HepG2 (cell line): Measurements from ENCODE around the gene SENP6. TPM values are rescaled to one million over a fixed set of nuclear protein-coding genes. Genes with fewer than 3 reads are reported as not detected.

Experiments used
- CENPX ChIP-seq: sonication (generic); formaldehyde crosslinking; IDR thresholded peaks from 2 replicates; pipeline ENCODE4 v1.9.0; 2021; ENCODE audit warnings: mild to moderate bottlenecking, missing genetic modification reagents, moderate library complexity
- GMEB2 ChIP-seq: IDR thresholded peaks from 2 replicates; pipeline ENCODE4 v1.6.1; 2016; ENCODE audit warnings: missing biosample characterization, missing genetic modification reagents, low read depth
- HDAC2 ChIP-seq: sonication (generic); formaldehyde crosslinking; IDR thresholded peaks from 2 replicates; pipeline ENCODE4 v1.4.0; 2020; ENCODE audit warnings: missing genetic modification reagents
- HMGXB3 ChIP-seq: sonication (generic); formaldehyde crosslinking; IDR thresholded peaks from 2 replicates; pipeline ENCODE4 v1.4.0; 2020; ENCODE audit warnings: missing genetic modification reagents, borderline replicate concordance
- HNF1B ChIP-seq: sonication (generic); formaldehyde crosslinking; IDR thresholded peaks from 2 replicates; pipeline ENCODE4 v1.5.1; 2020; ENCODE audit warnings: mild to moderate bottlenecking, moderate library complexity, missing genetic modification reagents
- HNF4A ChIP-seq: sonication (generic); formaldehyde crosslinking; IDR thresholded peaks from 2 replicates; pipeline ENCODE4 v1.4.0; 2020; ENCODE audit warnings: missing genetic modification reagents
- KLF11 ChIP-seq: IDR thresholded peaks from 2 replicates; pipeline ENCODE4 v1.6.1; 2016; ENCODE audit warnings: missing compliant biosample characterization
- KLF16 ChIP-seq, 2 experiments: sonication (generic) in 1 of 2; formaldehyde crosslinking in 1 of 2; IDR thresholded peaks; 2 replicates each; pipeline versions ENCODE4 v1.6.1 to v1.8.0; 2016 to 2023; ENCODE audit warnings: missing genetic modification reagents in 2 of 2, missing compliant biosample characterization in 1 of 2
- KLF6 ChIP-seq: IDR thresholded peaks from 2 replicates; pipeline ENCODE4 v1.8.0; 2016; ENCODE audit warnings: missing biosample characterization, missing genetic modification reagents
- PHF20 ChIP-seq: sonication (generic); formaldehyde crosslinking; IDR thresholded peaks from 2 replicates; pipeline ENCODE4 v1.5.0; 2020; ENCODE audit warnings: mild to moderate bottlenecking, missing genetic modification reagents
- REXO4 ChIP-seq: sonication (generic); formaldehyde crosslinking; IDR thresholded peaks from 2 replicates; pipeline ENCODE4 v1.8.0; 2022; ENCODE audit warnings: missing genetic modification reagents, mild to moderate bottlenecking, borderline replicate concordance
- SMAD9 ChIP-seq: sonication (generic); formaldehyde crosslinking; IDR thresholded peaks from 2 replicates; pipeline ENCODE4 v1.5.1; 2020; ENCODE audit warnings: mild to moderate bottlenecking, missing genetic modification reagents
- TRIM24 ChIP-seq: sonication (generic); formaldehyde crosslinking; IDR thresholded peaks from 2 replicates; pipeline ENCODE4 v1.8.0; 2022; ENCODE audit warnings: mild to moderate bottlenecking, missing genetic modification reagents
- YEATS2 ChIP-seq: sonication (generic); formaldehyde crosslinking; IDR thresholded peaks from 2 replicates; pipeline ENCODE4 v1.4.0; 2020; ENCODE audit warnings: missing genetic modification reagents, borderline replicate concordance
- ZBTB43 ChIP-seq: sonication (generic); formaldehyde crosslinking; conservative IDR thresholded peaks from 2 replicates; pipeline ENCODE4 v1.4.0; 2020; ENCODE audit warnings: missing genetic modification reagents
- ZBTB8A ChIP-seq: sonication (generic); formaldehyde crosslinking; IDR thresholded peaks from 2 replicates; pipeline ENCODE4 v1.4.0; 2020; ENCODE audit warnings: mild to moderate bottlenecking, low read depth, missing genetic modification reagents, borderline replicate concordance
- ZNF205 ChIP-seq: IDR thresholded peaks from 2 replicates; pipeline ENCODE4 v1.6.1; 2018; ENCODE audit warnings: missing biosample characterization, missing genetic modification reagents
- ZNF44 ChIP-seq: sonication (generic); formaldehyde crosslinking; IDR thresholded peaks from 2 replicates; pipeline ENCODE4 v1.5.1; 2020; ENCODE audit warnings: mild to moderate bottlenecking, missing genetic modification reagents
- ZNF616 ChIP-seq: sonication (generic); formaldehyde crosslinking; IDR thresholded peaks from 2 replicates; pipeline ENCODE4 v1.5.0; 2020; ENCODE audit warnings: low read depth, mild to moderate bottlenecking, missing genetic modification reagents
- ZNF816 ChIP-seq: sonication (generic); formaldehyde crosslinking; IDR thresholded peaks from 2 replicates; pipeline ENCODE4 v1.8.0; 2022; ENCODE audit warnings: missing genetic modification reagents, mild to moderate bottlenecking, borderline replicate concordance
- polyA plus RNA-seq, 8 experiments: library from polyadenylated mRNA; depleted of rRNA in 3 of 8; stranded (reverse) in 7 of 8; unstranded in 1 of 8; fragments of >200 nt; fragmentation: Illumina TruSeq in 4 of 8; extraction: Trizol in 4 of 8; gene quantifications; 2 replicates each; pipeline versions ENCODE4 v1.2.1 to v1.2.3, GENCODE V29; 2011 to 2016; ENCODE audit warnings: low read depth in 4 of 8, missing spikeins in 1 of 8, mixed read lengths in 1 of 8; ENCODE audit not compliant: insufficient read depth in 1 of 8
- total RNA-seq, 5 experiments: library from RNA; depleted of rRNA; stranded (reverse); fragments of >200 nt; fragmentation: Illumina TruSeq; extraction: Trizol; gene quantifications; 2 replicates each; pipeline ENCODE4 v1.2.3, GENCODE V29; 2016; ENCODE audit warnings: low read depth in 1 of 5

SENP6 gene
- total and polyA plus RNA-seq, 2 of the 13 experiments (the other 11 are each of a cell fraction or from before 2014, with no cell fraction given) = 21.9 to 50.1 TPM

GRCh38 chr6:75601304-75602245 lies at the start of gene SENP6 (continued):
- 0 out of 2 replicates have a peak, but pooled peaks have one; percentile 45 for TF ChIP-seq HNF1B (CRISPR knock-in tag)
- TF ChIP-seq ZNF205 (CRISPR knock-in tag) = peak; percentile 16; the same call in 1 of the 2 replicates
- TF ChIP-seq ZBTB43 = peak; percentile 51
- TF ChIP-seq ZNF44 (CRISPR knock-in tag) = no peak
- no peak for TF ChIP-seq TRIM24
- TF ChIP-seq HDAC2 (CRISPR knock-in tag) = peak; percentile 3; the same call in 1 of the 2 replicates
- peak; percentile 59 for TF ChIP-seq YEATS2 (CRISPR knock-in tag)
- peak; percentile 20; the same call in 1 of the 2 replicates for TF ChIP-seq ZNF616 (CRISPR knock-in tag)
- TF ChIP-seq REXO4 = peak; percentile 52; the same call in 1 of the 2 replicates
- TF ChIP-seq PHF20 (CRISPR knock-in tag) = peak; percentile 66
- 0 out of 2 replicates have a peak, but pooled peaks have one; percentile 2 for TF ChIP-seq HNF4A
- peak in 1 of 2 experiments; percentile 68; a peak in 2 of 4 replicates for TF ChIP-seq KLF16 (CRISPR knock-in tag; IDR thresholded peaks at IDR 0.05)
- TF ChIP-seq GMEB2 = no peak
- no peak; the same call in 1 of the 2 replicates for TF ChIP-seq SMAD9
- no peak for TF ChIP-seq KLF11 (CRISPR knock-in tag)
- no peak for TF ChIP-seq ZBTB8A (CRISPR knock-in tag)
- TF ChIP-seq ZNF816 (CRISPR knock-in tag) = peak; percentile 87
- TF ChIP-seq HMGXB3 = no peak
- TF ChIP-seq KLF6 = peak; percentile 96
- 0 out of 2 replicates have a peak, but pooled peaks have one; percentile 12 for TF ChIP-seq CENPX (CRISPR knock-in tag)
